Measurements from ENCODE around the gene SDHA.
"Not testable (repeated sequence)": the region's sequence is repeated elsewhere in the genome, so short reads cannot be mapped to it uniquely, and the experiment has no call there.

The SDHA gene

GRCh38 chr5:198516-199196, 19.5 kb upstream of the SDHA start:
- no peak for DNase-seq

GRCh38 chr5:199197-199949, 18.7 kb upstream of the SDHA start:
- no peak for DNase-seq

GRCh38 chr5:199950-200645, 18.0 kb upstream of the SDHA start:
- no peak for DNase-seq

GRCh38 chr5:200985-201384, 17.1 kb upstream of the SDHA start:
- DNase-seq, result no peak

GRCh38 chr5:201672-202071, 16.4 kb upstream of the SDHA start:
- DNase-seq, result no peak

- DNase-seq, result no peak
Measured at GRCh38 chr5:203246-203930, 14.7 kb upstream of the SDHA start.

- no peak for DNase-seq
Measured at GRCh38 chr5:204001-204400, 14.1 kb upstream of the SDHA start.

GRCh38 chr5:204462-204861, 13.7 kb upstream of the SDHA start:
- DNase-seq, result no peak

GRCh38 chr5:204966-205670, 13.0 kb upstream of the SDHA start:
- no peak for DNase-seq

- DNase-seq, result no peak
Measured at GRCh38 chr5:206406-206805, 11.7 kb upstream of the SDHA start.

- no peak for DNase-seq
Measured at GRCh38 chr5:206927-207536, 11.1 kb upstream of the SDHA start.

- DNase-seq, result no peak
Measured at GRCh38 chr5:207599-207998, 10.5 kb upstream of the SDHA start.

GRCh38 chr5:208449-209114, 9.5 kb upstream of the SDHA start:
- DNase-seq, result no peak

- DNase-seq, result no peak
Measured at GRCh38 chr5:213803-214395, 4.2 kb upstream of the SDHA start.

GRCh38 chr5:215256-215655, 2.9 kb upstream of the SDHA start:
- DNase-seq, result not testable (repeated sequence)

- DNase-seq, result not testable (repeated sequence)
Measured at GRCh38 chr5:216076-216475, 2.0 kb upstream of the SDHA start.

GRCh38 chr5:218457-219291, 554 bp downstream of the SDHA start:
- DNase-seq, result peak; percentile 26

- DNase-seq, result peak; percentile 54
Measured at GRCh38 chr5:219460-219863, 1.3 kb downstream of the SDHA start.

GRCh38 chr5:219991-220390, 1.9 kb downstream of the SDHA start:
- DNase-seq, result no peak
